ENCODE data around the gene UBAC1.
A peak's percentile ranks its signal among the peaks of the same experiment; 100 is the strongest.
"Not testable (repeated sequence)": the region's sequence is repeated elsewhere in the genome, so short reads cannot be mapped to it uniquely, and the experiment has no call there.

UBAC1 gene

DNA sequence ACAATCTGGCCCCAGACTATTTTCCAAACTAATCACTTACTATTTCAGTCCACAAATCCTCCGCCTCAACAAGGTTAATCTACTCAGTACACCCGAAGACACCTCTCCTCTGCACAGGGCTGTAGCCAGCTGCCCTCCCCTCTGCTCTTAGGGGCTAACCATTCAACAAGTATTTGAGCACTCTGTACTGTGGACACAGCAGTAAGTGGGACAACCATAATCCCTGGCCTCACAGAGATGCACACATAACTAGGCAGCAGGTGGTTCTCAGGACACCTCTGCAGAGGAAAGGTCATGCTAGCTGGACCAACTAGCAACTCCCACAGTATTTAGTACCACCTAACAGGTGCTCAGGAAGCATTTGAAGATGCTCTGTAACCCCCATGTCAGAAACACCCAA is 59.3 kb downstream of the UBAC1 start:
- no peak for DNase-seq (ENCODE audit: low read depth in 2 of 2)

DNA sequence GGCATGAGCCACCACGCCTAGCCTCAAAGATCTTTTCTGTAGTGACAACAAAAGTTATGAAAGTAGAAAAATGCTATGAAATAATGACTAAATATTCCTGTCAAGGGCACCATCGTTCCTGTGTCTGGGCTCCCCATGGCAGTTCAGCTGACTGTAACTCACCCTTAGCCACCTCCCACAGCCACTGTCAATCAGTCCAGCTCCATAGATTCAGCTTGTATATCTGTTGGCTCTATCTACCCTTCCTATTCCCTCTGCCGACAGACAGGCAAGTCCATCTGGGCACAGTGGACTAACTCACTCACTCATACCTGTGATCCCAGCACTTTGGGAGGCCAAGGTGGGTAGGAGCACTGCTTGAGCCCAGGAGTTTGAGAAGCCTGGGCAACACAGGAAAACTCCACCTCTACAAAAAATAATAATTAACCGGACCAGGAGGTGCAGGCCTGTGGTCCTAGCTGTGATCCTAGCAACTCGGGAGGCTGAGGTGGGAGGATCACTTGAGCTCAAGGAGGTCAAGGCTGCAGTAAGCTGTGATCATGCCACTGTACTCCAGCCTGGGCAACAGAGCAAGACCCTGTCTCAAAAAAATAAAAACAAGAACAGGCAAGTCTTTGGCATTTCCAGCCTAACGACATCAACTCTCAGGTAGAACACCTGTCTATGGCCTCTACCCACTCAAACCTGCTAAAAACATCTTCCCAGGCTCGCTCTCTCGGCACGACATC is 60.0 kb downstream of the UBAC1 start:
- DNase-seq (ENCODE audit: low read depth in 2 of 2) = no peak

DNA sequence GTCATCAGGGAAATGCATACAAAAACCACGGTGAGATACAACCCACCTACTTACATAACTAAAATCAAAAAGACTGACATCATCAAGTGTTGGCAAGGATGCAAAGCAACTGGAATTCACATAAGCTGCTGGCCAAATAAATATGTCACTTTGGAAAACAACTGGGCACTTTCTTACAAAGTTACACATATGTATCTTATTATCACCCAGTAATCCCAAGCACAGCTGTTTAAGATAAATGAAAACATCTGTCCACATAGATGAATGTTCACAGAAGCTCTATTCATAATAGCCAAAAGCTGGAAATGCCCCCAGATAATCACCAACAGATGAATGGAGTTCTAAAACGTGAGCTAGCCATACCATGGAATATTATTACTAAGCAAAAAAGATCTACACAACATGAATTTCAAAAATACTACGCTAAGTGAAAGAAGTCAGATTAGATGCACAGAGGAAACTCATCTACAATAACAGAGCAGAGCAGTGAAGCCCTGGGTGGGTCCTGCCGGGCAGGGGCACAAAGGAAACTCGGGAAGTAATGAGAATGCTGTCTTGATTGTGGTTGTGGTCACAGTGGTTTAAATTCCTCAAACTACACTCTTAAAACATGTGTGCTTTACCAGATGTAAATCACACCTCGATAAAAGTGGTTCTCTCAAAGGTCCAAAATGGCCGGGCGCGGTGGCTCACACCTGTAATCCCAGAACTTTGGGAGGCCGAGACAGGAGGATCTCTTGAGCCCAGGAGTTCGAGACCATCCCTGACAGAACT is 62.4 kb downstream of the UBAC1 start:
- DNase-seq (ENCODE audit: low read depth in 2 of 2) = no peak

DNA sequence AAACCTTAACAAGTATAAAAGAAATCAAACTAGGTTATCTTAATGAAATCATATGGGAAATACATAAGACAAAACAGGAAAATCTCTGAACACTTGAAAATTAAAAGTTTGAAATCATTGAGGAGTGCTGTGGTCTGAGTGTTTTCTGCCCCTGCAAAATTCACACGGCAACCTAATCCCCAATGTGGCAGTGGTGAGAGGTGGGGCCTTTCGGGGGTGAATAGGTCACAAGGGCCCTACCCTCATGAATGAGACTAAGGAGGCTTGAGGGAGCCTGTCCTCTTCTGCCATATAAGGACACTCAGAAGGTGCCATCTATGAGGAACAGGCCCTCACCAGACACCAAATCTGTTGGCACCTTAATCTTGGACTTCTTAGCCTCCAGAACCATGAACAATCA is 64.5 kb downstream of the UBAC1 start:
- DNase-seq (ENCODE audit: low read depth in 2 of 2) = no peak

DNA sequence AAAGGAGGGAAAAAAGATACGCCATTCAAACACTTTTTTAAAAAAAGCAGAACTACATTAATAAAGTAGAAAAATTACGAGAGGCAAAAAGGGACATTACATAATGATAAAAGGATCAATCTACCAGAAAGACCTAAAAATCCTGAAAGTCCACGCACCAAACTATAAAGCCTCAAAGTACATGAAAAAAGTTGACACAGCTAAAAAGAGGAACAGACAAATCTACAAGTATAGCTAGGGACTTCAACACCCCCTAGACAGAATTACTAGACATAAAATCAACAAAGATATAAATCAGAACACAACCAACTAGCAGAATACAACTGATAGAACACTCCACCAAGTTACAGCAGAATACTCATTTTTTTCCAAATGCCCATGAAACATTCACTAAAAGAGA is 65.0 kb downstream of the UBAC1 start:
- no peak for DNase-seq (ENCODE audit: low read depth in 2 of 2)

DNA sequence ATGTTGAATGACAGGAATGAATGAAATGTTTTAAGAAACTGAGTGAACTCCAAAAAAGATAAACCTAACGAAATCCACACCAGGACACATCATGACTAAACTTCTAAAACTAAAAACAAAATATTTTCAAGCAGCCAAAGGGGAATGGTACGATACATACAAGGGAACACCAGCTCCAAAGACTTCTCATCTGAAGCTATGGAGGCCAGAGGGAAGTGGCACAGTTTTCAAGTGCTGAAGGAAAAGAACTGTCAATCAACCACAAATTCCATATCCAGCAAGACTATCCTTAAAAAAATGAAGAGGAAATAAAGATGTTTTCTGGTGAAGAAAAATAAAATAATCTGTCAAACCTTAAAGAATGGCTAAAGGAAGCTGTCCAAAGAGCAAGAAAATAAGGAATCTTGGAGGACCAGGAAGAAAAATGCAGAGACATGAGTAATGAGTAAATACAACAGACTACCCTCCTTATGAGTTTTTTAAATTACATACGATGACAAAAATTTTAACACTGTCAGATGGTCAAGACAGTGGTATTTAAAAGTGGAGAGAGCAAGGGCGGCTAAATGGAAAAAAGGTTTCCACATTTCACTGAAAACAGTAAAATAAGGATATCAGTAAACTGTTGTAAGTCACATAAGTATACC is 65.8 kb downstream of the UBAC1 start:
- no peak for DNase-seq (ENCODE audit: low read depth in 2 of 2)

DNA sequence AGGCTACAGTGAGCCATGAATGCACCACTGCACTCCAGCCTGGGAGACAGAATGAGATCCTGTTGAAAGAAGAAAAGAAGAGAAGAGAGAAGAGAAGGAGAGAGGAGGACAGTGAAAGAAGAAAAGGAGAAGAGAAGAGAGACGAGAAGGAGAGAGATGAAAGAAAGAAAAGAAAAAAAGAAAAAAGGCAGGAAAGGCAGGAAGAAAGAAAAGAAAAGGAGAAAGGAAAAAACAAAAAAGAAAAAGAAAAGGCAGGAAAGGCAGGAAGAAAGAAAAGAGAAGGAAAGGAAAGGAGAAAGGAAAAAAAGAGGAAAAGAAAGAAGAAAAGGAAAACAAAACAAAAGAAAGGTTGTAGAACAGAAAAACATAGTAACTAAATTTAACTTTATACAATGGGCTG is 68.1 kb downstream of the UBAC1 start:
- no peak for DNase-seq (ENCODE audit: low read depth in 2 of 2)

DNA sequence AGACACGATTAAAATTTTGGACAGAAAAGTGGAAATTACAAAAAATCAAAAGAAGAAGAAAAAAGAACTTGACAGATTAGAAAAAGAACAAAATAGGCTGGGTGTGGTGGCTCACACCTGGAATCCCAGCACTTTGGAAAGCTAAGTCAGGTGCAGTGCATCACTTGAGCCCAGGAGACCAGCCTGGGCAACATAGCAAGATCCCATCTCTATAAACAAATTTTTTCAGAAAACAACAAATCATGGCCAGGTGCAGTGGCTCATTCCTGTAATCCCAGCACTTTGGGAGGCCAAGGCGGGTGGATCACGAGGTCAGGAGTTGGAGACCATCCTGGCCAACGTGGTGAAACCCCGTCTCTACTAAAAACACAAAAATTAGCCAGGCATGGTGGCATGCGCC is 68.8 kb downstream of the UBAC1 start:
- DNase-seq (ENCODE audit: low read depth in 2 of 2) = not testable (repeated sequence)

DNA sequence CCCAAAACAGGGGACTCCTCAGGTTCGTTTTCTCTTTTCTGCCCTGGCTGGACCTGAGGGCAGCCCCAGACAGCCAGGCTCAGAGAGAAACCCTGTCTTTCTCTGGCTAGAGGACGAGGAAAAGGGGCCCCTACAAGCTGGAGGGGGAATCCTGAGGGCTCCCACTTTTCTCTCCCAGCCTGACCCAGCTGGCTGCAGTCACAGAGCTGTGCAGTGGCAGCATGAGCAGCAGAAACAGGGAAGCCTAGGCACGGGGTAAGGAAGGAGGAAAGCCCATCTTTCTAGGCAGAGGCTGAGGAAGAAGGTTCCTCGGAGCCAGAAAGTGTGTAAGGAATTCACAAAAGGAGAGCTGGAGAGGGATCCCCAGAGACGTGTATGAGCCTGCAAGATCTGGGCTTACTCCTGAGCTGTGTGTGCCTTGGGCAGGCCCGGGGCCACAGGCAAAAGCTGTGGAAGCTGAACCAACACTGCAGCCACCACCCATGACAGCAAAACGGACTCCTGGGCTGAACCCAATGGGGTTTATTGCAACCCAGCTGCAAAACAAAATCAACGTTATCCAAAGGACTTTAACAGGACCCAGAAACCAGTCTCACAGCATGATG is 70.0 kb downstream of the UBAC1 start:
- DNase-seq (ENCODE audit: low read depth in 2 of 2) = no peak

DNA sequence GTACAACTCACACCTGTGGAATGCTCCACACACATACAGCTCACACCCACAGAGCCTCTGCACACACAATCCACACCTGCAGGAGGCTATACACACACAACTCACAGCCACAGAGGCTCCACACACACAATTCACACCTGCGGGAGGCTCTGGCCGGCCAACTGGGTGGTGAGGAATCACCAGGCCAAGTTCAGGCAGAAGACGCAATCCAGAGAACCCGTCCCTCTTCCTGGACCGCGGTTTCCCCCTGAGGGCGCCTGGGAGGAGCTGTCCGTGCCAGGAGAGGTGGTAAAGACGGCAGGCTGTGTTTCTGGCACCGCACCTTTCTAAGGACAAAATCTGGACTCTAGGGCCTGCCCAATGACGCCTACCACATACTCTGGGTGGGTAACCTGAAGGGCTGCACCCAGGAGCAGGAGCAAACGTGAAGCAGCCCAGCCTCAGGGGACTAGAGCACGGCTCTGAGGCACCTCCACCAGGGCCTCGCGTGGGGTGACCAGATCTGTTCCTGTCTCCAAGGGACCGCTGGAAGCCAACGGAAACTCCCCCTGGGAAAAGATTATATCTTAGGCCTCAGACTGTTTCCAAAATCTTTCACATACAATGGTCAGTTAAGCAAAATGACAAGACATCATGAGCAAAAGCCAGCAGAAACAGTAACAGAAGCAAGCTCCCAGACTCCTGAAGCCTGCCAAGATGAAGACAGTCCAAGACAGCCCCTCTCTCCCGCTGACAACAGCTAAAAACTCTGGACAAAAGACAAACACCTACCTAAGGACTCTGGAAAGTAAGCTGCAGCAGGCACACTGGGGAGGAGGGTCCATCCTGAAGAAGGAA is 70.8 kb downstream of the UBAC1 start:
- DNase-seq (ENCODE audit: low read depth in 2 of 2) = no peak

DNA sequence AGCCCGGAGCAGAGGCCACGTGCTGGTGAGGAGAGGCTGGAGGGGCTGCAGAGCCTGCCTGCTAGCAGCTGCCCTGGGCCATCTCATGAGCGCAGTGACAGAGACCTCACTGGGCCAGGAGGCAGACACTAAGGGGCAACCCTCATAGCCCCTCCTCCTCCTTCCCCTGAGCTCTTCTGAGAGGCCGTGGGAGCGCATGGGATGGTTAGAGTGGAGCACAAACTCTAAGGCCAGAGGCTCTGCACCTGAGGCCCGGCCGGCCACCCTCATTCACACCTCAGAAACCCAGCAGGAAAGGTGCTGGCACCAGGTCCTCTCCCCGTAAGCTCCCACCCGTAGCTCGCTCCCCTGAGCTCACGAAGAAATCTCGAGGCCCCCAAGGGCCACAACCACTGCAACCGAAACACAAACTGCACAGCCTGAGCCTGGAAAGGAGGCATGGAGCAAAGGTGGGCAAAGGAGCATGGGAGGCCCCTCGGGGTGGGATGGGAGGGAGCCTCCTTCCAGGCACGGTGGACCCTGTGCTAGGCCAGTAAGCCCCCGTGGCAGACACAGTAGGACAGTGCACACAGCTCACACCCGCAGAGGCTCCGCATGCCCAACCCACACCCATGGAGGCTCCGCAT is 71.5 kb downstream of the UBAC1 start:
- no peak for DNase-seq (ENCODE audit: low read depth in 2 of 2)

DNA sequence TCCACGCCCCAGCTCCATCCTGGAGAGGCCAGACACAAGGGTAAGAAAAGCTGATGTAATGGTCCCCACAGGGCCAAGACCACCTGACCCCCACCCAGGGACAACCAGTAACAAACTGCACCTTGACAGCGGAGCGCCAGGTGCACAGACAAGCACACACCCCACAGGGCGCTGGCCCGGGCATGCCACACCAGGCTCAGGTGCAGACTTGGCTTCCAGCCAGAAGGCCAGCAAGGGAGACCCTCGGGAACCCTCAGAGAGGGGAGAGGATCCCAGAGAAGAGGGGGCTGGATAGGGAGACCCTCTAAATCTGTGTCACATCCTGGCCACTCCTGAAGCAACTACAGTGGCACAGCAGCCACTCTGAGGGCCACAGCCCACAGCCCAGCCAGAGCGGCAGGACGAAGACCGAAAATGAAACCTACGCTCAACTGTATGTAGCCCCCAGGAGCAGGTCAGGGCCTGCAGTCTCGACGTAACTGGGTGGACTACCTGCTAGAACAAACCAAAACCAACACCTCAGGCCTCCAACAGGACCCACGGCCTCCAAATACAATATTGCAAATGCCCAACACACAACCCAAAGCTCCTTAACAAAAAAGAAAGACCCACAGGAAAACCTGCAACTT is 72.3 kb downstream of the UBAC1 start:
- DNase-seq (ENCODE audit: low read depth in 2 of 2) = no peak

DNA sequence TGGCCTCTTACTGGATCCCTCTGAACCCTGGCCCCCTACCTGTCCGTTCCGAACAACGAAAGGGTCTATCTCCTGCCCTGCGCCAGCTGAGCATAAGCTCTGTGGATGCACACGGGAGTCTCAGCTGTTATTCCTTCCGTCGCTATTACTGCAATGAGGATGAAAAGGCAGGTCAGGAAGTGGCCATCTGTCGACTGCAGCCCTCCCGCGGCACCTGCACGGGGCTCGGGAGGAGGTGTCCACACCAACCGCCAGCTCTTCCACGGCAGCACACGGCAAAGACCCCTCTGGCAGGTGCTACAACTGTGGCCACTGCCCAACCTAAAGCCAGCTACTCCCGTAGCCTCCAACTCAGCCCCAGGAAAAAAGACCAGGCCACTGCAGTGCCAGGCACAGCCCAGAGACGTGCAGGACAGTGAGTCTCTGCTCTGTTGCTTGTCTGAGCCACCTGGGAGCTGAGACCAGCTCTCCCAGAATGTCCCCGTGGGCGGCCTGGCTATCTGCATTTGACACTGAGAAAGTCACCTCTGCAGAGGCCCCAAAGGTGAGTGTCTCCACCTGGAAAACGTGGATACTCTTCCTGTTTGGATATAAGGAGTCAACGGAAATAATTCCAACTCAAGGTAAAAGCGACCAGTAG is 72.9 kb downstream of the UBAC1 start:
- no peak for DNase-seq (ENCODE audit: low read depth in 2 of 2)

DNA sequence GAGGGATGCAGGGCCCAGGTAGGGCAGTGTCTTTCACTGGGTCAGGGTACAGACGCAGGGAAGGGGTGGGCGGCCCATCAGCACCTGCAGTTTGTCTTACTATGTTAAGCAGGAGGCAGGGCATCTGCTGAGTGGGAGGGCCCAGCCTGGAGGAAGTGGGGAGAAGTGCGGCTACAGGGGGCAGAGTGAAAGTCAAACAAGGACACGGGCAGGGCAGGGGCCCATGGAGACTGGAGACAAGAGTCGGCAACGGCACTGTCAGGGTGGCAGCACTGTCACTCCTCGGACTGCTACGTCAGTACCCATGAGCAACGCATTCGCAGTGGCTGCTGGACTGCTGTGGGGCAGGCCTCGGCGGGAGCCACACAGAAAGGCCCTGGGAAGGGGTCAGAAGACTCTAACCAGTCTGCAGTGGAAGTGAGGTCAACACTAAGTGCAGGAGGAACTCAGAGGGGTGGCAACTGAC is 73.6 kb downstream of the UBAC1 start:
- DNase-seq (ENCODE audit: low read depth in 2 of 2) = peak; percentile 22 to 27

DNA sequence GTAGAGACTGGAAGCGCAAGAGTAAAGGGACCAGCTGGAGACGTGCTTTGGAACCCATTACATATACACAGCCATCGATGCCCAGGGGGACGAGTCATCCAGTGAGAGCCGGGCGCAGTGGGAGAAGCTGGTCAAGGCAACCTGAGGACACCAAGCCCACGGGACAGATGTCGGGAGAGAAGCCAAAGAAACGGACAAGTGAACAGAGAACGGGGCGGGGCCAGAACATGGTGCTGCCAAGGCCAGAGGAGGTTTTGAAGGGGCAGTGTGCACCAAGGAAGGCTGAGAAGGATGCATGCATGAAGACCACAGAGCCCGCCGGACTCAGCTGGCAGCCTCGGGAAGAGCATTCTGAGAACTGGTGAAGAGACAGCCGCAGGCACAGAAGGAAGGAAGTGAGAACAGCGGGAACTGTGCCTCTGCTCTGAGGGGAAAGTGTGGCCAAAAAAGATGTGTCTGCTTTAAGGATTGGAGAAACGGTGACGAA is 74.1 kb downstream of the UBAC1 start:
- no peak for DNase-seq (ENCODE audit: low read depth in 2 of 2)

DNA sequence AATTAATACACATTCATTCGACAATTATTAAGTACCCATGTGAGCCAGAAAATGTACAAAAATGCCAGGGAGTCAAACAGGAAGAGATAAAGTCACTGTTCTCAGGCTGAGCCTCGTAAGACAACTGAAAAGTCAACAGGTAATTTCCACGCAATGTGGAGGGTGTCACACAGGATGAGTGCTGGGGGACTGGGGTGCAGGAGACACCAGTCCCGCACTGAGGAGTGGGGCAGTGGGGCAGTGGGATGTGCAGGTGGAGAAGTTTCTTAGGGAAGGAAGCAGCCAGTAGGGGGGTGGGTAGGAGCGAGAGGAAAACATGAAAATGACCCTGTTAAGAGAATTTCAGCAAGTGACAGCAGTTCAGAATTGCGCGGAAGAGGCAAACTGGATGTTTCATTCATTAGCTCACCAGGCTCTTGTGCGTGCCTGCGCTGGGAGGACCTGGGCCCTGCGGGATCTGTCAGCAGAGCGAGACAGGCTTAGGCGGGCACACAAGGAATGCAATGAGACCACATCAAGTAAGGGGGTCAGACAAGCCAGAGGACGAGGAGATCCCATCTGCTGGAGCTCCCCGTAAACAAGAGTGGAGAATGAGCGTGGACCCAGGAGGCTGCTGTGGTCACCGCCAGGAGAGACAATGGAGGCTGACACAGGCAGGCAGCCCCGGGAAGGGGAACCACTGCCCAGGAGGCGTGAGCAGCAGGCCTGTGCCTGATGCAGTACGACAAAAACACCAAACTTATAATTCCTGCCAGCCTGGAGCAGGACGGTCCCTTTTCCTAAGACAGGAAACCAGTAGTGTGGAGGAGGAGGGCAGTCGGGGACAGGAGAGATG is 74.8 kb downstream of the UBAC1 start:
- DNase-seq (ENCODE audit: low read depth in 2 of 2) = no peak

DNA sequence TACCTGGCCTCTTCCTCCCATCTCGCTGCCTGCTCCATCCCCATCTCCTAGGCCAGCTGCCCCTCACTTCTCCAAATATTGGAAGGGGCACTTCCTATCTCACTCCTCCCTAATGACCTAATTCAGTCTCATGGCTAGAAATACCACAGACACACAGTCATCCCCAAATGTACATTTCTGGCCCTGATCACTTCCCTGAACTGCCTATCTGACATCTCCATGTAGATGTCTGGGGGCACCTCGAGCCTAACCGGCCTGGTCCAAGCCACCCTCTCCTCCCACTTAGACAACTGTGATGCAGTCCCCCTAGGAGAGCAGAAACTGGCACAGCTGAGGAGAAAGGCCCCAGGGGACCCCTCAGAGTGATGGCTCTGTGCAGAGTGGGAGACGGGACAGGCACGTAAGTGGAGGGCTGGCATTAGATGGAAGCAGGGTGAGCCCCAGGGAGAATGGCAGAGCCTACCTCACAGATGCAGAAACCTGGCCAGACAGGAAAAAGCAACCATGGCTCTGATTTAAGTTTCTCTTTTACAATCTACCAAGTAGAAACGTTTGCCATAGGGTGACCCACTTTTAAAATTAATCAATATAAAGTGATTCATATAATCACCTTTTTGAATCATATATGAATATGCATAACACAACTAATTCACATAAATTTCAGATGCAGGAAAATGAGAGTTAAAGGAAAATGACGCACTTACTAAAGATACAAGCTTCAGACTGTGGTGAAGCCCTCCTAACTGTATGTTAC is 75.9 kb downstream of the UBAC1 start:
- no peak for DNase-seq (ENCODE audit: low read depth in 2 of 2)

DNA sequence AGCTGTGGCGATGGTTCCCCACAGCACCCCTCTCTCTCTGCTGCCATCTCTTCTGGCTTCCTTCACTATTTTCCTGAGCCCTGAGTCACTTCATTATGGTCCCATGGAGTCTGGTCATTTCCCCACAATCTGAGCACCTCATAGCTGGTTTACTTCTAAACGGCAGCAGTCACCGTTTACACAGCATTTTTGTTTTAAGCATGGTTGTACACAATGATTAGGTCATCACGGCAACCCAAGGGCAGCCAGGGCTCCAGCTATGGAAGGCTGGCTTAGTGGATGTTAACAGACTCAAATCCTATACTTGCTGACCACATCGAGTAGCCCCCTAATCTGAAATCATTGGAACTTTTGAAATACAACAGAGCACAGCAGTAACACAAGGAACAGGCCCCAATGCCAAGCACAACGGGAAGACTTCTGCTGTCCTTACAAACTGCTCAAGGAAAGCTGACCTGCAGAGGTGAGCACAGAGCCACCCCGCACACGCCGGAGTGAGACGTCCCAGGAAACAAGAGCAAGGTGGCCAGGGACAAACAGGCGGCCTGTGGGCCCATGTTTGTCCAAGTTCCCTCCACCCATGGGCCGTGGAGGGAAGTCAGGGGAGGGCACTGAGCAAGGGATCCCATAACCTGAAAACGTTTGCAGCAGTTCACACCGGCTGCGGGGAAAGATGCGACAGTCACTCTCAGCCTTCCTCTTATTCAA is 76.7 kb downstream of the UBAC1 start:
- no peak for DNase-seq (ENCODE audit: low read depth in 2 of 2)
